Heart left ventricle (tissue), 13 donors: Measurements from ENCODE around the gene SH3BP1.

Source experiments
- CTCF ChIP-seq, 12 donors: fragments of 200-600 bp; sonication (generic) in 4 of 12; IDR thresholded peaks; one replicate each; pipeline versions ENCODE4 v1.5.0 to v1.8.0; 2018 to 2022; ENCODE audit warnings: antibody characterized with exemption in 12 of 12, mild to moderate bottlenecking in 5 of 12
- POLR2A ChIP-seq, 2 donors: fragments of 450-650 bp; IDR thresholded peaks; one replicate each; pipeline ENCODE4 v1.6.1; 2017; ENCODE audit warnings: antibody characterized with exemption in 2 of 2, mild to moderate bottlenecking in 2 of 2, moderate library complexity in 2 of 2
- donor health status: ischemic (EF 13 %, LVEDD 7.1; RV severe dilation, severe dysfunction).
- donor health status: DM: no; HTN: yes; CAD: no.
- donor health status: DM: no; HTN: no; CAD: no.
- donor health status: ischemic (EF 25% LVEDD 6.9; RV normal size, moderate dysfunction).
- donor health status: ischemic (EF 25% LVEDD 5.7; RV mildly dilated, moderate dysfunction).
- donor health status: ischemic (EF 35%, LVEDD 5.7; RV mildly dilated, moderate dysfunction).
- donor health status: nonischemic (EF 11% LVEDD 7.7; RV severe dilation, severe dysfunction).
- donor health status: DM: yes; HTN: yes; CAD: no.
- donor health status: PGD.
- donor health status: ischemic (EF 29% LVEDD 5.4; RV normal size, mild dysfunction).
- donor health status: nonischemic (EF 23%, LVEDD 6.1; RV moderate dilation, normal function).

- TF ChIP-seq CTCF (IDR thresholded peaks at IDR 0.05) (no peak), POLR2A (IDR thresholded peaks at IDR 0.05) (no peak)
These were observed at the start of gene SH3BP1 for GRCh38 chr22:37639070-37639760.
